ENCODE data around the gene GRIK1.
"Not testable (repeated sequence)": the region's sequence is repeated elsewhere in the genome, so short reads cannot be mapped to it uniquely, and the experiment has no call there.

The GRIK1 gene

DNA sequence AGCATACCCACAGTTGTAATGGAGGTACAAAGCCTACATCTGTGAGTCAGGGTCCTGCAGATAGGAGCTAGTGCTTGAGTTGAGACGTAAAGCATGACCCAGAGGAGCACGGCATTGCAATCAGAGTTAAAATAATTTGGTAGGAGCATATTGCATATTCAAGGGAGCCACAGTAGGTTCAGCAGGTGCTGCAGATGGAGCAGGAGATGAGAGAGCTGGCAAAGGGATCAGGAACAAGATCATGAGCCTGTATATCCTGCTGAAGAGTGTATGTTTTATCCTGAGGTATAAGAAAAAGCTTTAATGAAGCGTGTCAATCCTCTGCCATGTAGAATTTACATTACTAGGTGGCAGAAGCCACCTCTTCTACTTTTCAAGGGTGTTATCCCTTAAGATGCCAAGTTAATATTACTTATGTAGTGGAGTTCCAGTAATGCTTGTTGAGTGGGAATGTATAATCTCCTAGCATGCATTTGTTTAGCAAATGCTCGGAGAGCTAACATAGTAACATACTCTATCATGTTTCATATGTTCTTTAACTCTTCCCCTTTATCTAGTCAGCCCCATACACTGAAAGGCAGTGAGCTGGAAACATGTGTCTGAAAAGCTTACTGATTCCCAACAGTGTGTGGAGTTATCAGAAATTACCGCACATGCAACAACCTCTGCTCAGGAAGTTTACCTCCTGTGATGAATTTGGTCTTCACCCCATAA lies 300.3 kb downstream of the GRIK1 start:
- DNase-seq, result no peak

DNA sequence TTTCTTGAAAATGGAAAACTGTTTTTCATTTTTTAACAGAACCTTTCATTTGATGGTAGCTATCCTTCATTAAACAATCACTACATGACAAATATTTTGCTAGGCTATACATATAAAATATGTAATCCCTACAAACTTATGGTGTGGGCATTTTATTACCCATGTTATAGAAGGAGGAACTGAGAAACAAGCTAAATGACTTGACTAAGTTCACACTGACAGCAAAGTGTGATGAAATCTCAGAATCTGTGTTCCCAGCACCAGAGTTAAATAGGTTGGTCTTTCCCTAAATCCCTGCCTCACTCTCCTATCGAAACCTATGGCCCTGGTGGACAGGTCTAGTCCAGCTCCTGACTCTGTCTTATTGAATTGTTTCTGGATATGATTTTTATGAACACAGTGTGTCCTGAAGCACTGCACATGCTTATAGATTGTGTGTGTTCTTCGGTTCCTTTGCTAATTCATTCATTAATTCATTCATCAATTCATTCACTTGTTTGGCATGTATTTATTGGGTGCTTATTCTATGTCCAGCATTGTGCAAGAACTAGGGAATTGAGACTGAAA lies 301.0 kb downstream of the GRIK1 start:
- DNase-seq, result no peak

DNA sequence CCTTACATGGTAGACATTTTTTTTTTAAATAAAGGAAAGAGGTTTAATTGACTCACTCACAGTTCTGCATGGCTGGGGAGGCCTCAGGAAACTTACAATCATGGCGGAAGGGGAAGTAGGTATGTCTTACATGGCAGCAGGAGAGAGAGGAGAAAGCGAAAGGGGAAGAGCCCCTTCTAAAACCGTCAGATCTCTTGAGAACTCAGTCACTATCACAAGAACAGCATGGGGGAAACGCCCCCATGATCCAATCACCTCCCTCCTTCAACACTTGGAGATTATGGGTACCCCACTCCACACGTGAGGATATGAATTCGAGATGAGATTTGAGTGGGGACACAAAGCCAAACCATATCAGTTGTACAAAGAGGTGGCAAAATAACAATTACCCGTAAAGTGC lies 301.7 kb downstream of the GRIK1 start:
- no peak for DNase-seq

DNA sequence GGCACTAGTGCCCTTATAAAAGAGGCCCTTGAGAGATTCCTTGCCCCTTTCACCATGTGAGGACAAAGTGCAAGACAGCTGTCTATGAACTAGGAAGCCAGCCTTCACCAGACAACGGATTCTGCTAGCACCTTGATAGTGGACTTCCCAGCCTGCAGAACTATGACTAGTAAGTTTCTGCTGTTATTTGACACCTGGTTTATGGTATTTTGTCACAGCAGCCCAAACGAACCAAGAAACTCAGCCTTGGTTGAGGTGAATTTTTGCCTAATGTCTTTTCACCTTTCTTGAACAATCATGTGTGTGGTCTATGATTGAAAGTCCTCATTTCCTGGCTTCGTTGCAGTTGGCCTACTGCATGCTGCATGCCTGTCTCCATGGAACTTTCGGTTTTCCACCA lies 302.2 kb downstream of the GRIK1 start:
- DNase-seq, result no peak

DNA sequence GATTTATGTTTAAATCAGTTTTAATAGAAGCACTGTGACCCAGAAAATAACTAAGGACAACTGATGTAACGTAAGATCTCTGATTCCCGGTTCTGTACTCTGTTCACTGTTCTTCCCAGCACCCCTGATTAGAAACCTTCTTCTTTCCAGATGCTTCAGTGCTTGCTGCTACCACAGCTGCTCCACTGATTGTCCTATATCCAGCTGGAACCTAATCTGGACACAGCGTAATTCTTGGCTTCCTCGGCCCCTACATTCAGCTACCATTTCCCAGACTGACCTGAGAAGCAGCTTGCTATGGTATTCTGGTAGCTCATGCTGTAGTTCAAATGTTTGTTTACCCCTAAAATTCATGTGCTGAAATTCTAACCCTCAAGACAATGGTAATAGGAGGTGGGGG lies 302.7 kb downstream of the GRIK1 start:
- DNase-seq, result no peak

DNA sequence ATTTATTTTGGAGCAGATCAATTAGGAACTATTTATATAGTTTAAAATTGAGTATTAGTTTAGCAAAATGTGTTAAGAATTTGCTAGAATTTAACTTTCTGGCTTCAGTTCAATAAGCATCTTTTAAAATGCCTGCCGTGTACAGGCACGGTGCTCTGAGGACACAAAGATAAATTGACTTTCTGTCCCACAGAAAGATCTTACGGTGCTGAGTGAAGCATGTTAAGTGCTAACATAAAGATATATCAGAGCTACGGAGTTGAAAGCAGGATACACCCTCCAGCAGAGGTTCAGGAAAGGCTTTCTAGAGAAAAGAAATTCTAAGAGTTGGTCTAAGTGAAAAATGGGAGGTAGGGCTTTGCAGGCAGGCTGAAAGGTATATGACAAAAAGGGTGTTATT lies 305.4 kb downstream of the GRIK1 start:
- DNase-seq, result no peak

DNA sequence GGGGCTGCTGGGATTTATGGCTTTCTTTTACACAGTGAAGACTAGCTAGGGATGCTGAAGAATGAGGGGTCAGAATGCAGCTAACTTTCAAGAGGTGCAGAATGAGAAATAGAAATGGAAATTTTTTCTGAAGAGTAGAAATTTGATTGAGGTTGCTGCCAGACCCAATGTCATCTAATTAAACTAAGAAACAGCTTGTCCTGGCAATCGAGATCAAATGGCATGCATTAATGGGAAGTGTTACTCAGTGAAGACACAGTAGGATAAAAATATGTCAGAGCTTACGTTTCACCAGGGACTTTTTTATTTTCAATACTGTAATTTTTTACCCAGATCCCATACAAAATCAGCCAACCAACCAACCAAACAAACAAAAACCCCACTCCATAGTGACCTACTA lies 306.0 kb downstream of the GRIK1 start:
- DNase-seq, result no peak

DNA sequence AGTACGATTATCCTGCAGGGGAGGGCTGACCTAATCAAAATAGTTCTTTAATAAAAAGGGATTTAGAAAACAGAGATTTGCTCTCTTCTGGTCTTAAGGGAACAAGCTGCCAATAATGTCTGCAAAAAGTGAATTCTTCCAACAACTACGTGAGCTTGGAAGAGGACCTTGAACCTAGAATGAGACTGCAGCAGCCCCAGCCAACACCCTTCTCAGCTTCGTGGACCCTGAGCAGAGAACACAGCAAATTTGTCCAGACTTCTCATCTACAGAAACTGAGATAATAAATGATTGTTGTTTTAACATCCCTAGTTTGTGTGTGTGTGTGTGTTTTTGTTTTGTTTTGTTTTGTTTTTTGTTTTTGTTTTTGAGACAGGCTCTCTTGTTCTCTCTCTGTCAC lies 309.4 kb downstream of the GRIK1 start:
- no peak for DNase-seq

DNA sequence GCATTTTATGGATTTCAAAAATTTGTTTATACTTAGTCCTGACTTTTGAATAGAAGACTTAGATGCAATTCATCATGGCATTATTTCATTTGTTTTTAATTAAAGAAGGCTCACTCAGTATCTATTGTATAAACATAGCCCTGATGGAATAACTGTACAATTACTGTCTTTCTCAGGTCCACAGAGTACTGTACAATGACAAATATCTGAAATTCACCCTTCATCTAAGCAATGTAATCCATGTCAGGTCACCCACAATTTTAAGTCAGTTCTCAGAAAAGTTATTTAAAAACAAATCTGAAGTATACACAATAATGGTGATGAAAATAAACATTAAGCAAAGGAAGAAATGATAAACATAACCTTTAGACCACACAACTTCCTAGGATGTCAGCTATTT lies 311.9 kb downstream of the GRIK1 start:
- no peak for DNase-seq

DNA sequence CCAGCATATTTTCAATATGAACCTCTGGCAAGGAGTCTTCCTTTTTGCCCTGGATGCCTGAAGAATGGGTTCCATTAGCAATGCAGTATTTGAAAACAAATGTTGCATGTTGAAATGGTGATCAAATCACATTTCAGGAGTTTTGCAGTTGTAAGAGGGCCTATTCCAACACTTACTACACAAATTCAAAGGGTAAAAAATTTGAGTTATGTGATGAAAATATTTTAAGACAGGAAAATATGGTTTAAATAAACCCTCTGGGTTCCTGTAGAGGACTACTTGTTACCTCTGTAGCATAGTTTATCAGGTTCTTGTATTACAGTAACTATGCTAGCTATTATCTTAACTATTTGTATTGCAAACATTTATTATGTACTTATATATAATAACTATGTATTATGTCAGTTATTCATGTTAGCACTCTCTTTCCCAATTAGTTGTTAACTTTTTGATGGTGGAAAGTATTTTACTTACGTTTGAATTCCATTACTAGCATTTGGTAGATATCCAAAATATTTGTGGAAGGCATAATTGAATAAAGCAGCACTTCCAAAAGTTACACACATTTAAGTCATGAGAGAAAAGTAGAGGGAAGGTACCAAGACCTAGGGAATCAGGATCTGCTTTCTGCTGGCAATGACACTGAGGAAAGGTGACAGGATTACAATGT lies 312.9 kb downstream of the GRIK1 start:
- DNase-seq, result no peak

DNA sequence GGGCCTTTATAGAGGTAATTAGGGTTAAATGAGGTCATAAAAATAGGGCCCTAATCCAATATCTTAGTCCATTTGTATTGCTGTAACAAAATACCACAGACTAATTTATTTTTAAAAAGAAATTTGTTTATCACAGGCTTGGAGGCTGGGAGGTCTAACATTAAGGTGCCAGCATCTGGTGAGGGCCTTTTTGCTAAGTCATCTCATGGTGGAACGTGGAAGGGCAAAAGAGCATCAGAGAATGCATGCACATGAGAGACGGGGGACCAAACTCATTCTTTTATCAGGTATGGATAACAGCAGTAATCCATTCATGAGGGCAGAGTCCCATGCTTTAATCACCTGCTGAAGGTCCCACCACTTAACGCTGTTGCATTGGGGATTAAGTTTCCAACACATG lies 313.8 kb downstream of the GRIK1 start:
- DNase-seq, result no peak

DNA sequence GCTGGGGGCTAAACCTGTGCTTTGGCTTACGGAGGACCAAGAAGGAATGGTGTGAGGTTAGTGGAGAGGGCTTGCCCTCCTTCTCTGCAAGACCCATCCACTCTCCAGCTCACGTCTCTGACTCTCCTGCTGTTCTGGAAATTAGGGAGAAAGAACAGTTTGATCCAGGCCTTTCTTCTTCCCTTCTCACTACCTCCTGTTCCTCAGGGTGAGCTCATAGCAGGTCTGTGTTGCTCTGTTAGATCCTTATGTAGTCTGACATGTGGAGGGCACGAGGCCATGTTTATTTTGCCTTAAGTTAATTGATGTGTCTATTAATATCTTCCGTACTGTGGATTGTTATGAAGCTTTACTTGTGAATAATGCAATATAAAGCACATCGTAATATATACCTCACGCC lies 315.0 kb downstream of the GRIK1 start:
- DNase-seq, result no peak

DNA sequence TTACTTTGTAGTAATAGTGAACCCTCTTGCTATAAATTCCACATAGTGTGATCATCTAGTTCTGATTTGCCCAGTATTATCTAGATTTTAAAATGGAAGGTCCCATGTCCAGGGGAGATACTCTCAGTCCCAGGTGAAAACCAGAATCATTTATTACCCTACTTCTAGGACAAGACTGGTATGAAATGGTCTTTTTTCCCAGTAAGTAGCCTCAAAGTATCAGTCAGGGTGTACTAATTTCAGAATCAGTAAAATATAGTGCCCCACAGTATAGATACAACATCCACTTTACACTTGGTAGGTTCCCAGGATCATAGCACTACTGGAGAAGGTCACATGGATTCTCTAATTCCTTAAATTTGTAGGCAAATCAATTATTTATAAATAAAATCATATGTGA lies 318.3 kb downstream of the GRIK1 start:
- no peak for DNase-seq

DNA sequence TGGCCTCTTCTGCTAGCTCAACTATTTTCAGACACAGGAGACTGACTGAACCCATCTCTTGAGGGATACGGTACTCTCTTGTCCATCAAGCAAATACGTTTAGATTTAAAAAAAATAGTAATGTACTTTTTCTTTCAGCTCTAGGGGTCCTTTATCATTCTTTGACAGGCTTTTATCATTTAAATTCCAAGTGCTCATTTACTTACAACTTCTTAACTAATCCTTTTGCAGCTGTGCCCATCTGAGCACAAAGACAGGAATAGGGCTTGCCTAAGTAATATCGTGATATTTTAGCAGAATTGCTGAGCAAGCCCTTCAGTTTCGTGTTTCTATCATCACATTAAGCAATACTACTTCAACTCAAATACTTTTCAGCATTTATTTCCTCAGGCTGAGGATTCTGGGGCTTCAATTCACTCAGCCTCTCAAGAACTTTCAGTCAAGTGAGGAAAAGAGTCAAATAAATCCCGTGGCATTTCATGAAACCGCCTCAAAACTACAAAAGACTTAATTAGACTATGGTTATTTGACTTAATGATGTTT lies 323.5 kb downstream of the GRIK1 start:
- no peak for DNase-seq

DNA sequence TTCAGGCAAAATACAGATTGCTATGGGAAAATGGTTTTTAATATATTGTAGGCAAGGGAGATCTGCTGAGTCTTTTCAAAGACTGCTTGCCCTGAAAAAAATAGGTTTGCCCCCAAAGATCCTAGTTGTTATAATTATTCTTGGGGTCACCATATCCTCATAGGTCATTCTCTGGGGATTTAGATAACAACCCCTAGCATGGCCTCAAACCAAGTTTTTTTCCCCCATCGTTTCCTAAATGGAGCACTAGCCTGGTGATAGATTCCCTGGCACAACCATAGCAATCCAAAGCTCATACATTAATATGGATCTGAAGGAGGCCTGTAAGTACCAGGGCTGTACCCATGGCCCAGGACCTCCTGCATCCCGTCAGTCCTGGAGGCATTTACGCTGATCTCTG lies 325.9 kb downstream of the GRIK1 start:
- DNase-seq, result no peak

DNA sequence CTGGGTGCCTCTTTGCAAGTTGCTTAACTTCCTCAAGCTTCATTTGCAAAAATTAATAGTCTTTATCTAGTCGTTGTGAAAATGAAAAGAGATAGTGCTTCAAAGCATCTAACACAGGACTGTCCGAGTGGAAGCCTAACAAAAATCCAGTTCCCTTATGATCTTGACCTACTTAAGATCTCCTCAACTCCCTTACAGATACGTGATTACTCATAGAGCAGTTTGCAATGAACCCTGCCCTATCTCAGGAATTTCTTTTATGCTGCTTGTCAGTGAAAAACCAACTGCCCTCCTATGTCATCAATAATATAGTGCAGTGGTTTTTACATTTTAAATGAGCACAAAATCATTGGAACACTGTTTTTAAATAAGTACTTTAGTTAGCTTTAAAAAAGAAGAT lies 326.8 kb downstream of the GRIK1 start:
- no peak for DNase-seq

DNA sequence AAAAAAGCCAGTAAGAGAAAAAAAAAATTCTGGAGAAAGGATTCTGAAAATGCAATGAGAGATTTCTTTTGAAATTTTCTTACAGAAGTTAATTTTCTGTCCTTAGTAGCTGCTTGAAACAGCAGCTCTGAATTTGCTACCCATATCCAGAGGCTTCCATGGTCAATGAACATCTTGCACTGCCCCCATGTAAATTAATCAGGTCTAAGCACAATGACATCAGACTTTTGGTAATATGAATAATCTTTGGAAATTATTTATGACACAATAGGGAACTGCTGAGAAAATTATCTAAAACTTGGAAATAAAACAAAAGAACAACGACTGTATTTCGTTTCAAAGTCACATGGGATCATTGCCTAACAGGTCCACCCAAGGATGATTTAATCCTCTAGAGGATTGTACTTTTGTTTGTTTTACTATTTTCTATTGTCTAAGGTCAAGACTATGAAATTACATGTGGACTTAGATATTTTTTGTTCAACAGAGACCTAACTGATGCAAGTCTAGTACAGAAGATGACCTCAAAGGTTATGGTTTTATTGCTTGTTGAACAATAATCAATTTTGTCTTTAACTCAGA lies 328.9 kb downstream of the GRIK1 start:
- DNase-seq, result no peak

DNA sequence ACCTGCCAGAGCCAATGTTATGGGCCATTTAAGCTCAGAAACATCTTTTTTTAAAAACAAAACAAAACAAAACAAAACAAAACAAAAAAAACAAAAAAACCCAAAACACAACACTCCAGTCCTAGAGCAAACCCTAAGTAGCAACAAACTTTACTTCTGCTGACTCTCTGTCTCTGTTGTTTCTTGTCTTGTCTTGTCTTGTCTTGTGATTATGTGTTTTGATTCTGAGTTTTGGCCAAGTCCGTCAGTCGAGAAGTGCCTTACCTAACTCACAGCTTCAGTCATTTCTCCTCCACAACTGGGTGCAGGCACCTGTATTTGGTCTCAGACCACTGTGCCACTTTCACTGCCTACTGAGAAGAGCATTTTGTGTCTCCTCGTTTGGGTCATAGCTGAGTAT lies 333.2 kb downstream of the GRIK1 start:
- no peak for DNase-seq

DNA sequence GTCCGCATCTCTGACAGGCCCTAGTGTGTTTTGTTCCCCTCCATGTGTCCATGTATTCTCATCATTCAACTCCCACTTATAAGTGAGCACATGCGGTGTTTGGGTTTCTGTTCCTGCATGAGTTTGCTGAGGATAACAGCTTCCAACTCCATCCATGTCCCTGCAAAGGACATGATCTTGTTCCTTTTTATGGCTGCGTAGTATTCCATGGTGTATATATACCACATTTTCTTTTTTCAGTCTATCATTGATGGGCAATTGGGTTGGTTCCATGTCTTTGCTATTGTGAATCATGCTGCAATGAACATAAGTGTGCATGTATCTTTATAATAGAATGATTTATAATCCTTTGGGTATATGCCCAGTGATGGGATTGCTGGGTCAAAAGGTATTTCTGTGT lies 334.6 kb downstream of the GRIK1 start:
- not testable (repeated sequence) for DNase-seq

DNA sequence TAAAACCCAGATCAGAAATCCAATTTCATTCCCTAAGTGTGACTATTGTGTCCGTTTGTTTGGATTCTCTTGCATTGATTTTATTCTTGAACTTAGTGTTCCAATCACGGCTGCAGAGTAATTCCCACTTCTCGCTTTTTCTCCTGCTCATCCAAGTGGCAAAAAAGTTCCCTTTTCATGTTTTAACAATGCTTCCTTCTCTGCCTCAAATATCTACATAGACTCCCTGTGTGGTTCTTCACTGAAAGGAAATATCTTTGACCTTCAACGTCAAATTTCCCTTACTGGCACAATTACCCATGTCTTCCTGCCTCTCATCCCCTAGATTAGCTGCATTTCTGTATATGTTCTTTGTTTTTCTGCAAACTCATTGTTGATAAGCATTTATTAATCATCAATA lies 335.7 kb downstream of the GRIK1 start:
- no peak for DNase-seq

DNA sequence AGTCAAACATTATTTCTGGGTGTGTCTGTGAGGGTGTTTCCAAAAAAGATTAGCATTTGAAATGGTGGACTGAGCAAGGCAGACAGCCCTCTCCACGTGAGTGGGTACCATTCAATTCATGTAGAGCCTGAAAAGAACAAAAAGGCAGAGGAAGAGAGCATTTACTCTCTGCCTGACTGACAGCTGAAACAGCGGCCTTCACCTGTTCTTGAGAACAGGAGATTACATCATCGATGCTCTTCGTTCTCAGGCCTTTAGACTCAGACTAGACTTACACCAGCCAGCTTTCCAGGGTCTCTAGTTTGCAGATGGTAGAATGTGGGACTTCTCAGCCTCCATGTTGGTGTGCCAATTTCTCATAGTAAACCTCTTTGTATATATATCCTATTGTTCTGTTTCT lies 338.7 kb downstream of the GRIK1 start:
- DNase-seq, result no peak

DNA sequence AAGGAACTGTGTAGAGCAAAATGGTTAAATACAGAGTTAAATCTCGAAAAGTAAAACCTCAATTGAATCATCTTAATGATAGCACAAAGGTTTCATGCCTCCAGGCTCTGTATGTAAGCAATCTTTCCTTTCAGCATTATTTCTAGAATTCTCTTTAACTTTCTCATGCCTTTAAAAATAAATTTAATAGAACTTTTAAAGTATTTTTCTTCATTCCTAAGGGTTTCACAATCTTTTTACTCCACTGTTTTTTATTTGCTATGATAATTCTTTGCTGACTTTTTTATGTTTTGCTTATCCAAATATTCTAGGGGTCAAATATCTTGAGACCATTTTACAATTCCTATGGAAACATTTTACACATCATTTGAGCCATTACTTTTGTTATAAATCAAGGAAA lies 353.1 kb downstream of the GRIK1 start:
- DNase-seq, result no peak

DNA sequence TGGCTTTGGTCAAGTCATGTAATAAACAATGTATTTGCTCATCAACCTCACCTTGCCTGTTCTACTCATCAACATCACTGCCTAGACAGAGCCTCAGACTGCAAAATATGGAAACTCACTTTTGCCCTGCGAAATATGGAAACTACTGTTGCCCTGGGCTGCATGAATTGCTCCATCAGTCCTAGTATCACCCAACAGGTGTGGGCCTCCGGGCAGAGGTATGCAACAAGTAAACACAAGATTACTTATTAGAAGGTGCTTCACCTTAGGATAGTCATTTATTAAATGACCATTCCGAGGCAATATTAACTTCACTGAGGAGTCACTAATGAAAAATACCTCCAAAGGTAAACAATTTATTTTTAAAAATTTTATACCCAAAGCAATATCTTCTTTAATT lies 354.3 kb downstream of the GRIK1 start:
- DNase-seq, result no peak

DNA sequence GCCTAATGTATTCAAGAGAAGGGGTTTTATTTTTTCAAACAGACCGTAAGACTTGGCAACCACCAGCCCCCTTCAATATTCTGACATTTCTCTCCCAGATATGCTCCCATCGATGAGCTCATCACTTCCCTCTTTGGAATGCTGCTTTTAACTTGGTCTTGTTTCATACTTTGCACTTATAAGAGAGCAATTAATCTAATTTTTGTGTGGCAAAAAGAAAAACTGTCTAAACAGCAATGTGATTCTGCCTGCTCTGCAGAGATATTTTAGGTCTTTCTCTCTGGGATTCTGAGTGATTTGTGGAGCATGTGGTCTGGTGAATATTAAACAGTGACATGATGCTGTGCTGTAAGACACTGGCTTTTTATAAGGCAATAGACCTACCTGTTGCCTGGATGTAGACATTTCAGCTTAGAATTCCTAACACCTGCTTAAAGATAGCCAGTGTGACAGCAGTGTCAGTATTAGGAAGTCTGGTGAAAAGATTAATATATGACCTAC lies 356.3 kb downstream of the GRIK1 start:
- no peak for DNase-seq
